Uterus (tissue), 4 donors: ENCODE measurements around the gene BRD9. TPM values are rescaled to one million over a fixed set of nuclear protein-coding genes. Genes with fewer than 3 reads are reported as not detected.

Source experiments
- DNase-seq, 2 donors: peaks; one replicate each; pipeline ENCODE4 v3.0.0-alpha.2; 2019 to 2020
- H3K27ac ChIP-seq, 2 donors: fragments of 200-600 bp; sonication (generic); 1 replicate in 1 of 2; 2 replicates in 1 of 2; pipeline ENCODE4 v1.5.1; 2016 to 2018
- H3K27me3 ChIP-seq, 2 donors: fragments of 200-600 bp; sonication (generic); one replicate each; pipeline ENCODE4 v1.5.1; 2018 to 2019; ENCODE audit warnings: control low read depth in 1 of 2
- H3K36me3 ChIP-seq, 2 donors: fragments of 200-600 bp; sonication (generic); one replicate each; pipeline ENCODE4 v1.5.1; 2019; ENCODE audit warnings: control low read depth in 1 of 2
- H3K4me1 ChIP-seq, 2 donors: fragments of 200-600 bp; sonication (generic); one replicate each; pipeline ENCODE4 v1.5.1; 2018 to 2019; ENCODE audit warnings: control low read depth in 1 of 2
- H3K4me3 ChIP-seq, 2 donors: fragments of 200-600 bp; sonication (generic); 1 replicate in 1 of 2; 2 replicates in 1 of 2; pipeline ENCODE4 v1.5.1; 2018 to 2019; ENCODE audit warnings: mild to moderate bottlenecking in 1 of 2
- H3K9me3 ChIP-seq, 2 donors: fragments of 200-600 bp; sonication (generic); one replicate each; pipeline ENCODE4 v1.5.1; 2019; ENCODE audit warnings: control low read depth in 1 of 2
- CTCF ChIP-seq, 4 experiments: fragments of 200-600 bp in 2 of 4; fragments of 450-650 bp in 2 of 4; sonication (generic) in 2 of 4; IDR thresholded peaks; one replicate each; pipeline ENCODE4 v1.5.1; 2016 to 2019; ENCODE audit warnings: antibody characterized with exemption in 4 of 4, mild to moderate bottlenecking in 2 of 4, moderate library complexity in 1 of 4
- POLR2A ChIP-seq, 2 donors: fragments of 450-650 bp; IDR thresholded peaks; one replicate each; pipeline ENCODE4 v1.6.1; 2016; ENCODE audit warnings: antibody characterized with exemption in 2 of 2, mild to moderate bottlenecking in 1 of 2, moderate library complexity in 1 of 2
- intact Hi-C: fragments of 100-400 bp; cut with DNase I; formaldehyde crosslinking; loops from one replicate; pipeline ENCODE4 v1.15.1; 2023; ENCODE audit warnings: low total_unique reads
- total RNA-seq, 4 donors: library from RNA; depleted of rRNA in 3 of 4; stranded (reverse); fragments of >200 nt in 3 of 4; gene quantifications; one replicate each; pipeline versions ENCODE4 v1.1.0 to v1.2.4, GENCODE V29; 2014 to 2023
- donor health status: DM: yes; HTN: yes; CAD: no.

The BRD9 gene
- total RNA-seq, 4 donors from 2014 or later: 31.0 to 53.9 (median 44.2) TPM

DNA sequence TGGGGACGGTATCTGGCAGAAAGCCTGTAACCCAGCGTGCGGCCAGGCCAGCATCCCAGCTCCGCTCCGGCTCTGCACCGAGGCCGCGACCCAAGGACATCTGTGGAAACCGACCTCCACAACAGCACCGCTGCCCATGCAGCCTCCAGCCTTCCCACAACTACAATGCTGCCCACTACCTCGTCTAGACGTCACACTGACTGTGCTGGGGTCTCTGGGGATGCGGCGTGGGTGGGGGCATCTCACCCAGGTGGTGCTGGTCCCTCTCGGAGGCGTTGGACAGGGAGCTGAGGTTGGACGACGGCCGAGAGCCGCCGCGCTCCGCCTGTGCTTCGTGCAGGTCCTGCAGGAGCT lies 27.5 kb downstream of the BRD9 start:
- Histone ChIP-seq H3K9me3 (no peaks in the 10 kb centered on the region), H3K4me3 (no peak overlapping the region), H3K36me3 (no peaks in the 10 kb centered on the region), H3K4me1 (no peaks in the 10 kb centered on the region), H3K27me3 (no peaks in the 10 kb centered on the region), H3K27ac (peak overlapping the region in 1 of 2 donors; percentile 19)
- DNase-seq: no peak
- intact Hi-C loops: no loop called here
- TF ChIP-seq CTCF (IDR thresholded peaks at IDR 0.05) (no peak), POLR2A (IDR thresholded peaks at IDR 0.05) (no peak)

DNA sequence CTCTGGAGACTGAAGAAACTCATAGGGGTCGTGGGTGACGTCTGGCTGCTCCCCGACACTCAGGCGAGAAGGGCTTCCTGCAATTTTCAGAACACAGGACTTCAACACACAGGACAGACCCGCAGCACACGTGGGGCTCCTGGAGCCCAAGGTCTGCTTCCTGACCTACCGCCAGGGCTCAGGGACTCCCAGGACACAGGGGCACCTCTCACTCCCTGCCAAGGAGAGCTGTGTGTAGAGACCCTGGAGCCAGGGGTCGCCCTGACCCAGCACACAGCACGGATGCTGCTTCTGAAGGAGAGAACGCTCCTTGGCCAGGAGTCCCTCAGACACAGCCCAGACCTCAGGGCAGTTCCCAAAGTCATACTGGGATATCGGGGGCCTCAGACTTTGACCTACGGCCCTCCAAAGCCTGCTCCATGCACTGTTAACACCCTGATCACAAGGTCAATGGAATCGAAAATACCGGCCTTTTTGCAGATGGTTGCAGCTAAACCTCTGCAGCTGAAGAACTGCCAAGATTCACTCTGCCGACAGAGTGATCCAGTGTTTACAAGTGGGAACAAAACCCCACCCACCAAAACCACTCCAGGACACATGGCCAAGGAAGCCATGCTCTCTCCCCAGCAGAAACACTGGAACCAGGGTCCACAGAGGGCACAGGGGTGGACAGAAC lies 28.0 kb downstream of the BRD9 start:
- Histone ChIP-seq H3K36me3 (no peaks in the 10 kb centered on the region), H3K4me1 (no peaks in the 10 kb centered on the region), H3K4me3 (no peak overlapping the region), H3K9me3 (no peaks in the 10 kb centered on the region), H3K27ac (peak overlapping the region in 1 of 2 donors; percentile 19), H3K27me3 (no peaks in the 10 kb centered on the region)
- TF ChIP-seq POLR2A (IDR thresholded peaks at IDR 0.05): no peak
- no peak for TF ChIP-seq CTCF (IDR thresholded peaks at IDR 0.05)
- no peak for DNase-seq
- intact Hi-C loops: no loop called here

DNA sequence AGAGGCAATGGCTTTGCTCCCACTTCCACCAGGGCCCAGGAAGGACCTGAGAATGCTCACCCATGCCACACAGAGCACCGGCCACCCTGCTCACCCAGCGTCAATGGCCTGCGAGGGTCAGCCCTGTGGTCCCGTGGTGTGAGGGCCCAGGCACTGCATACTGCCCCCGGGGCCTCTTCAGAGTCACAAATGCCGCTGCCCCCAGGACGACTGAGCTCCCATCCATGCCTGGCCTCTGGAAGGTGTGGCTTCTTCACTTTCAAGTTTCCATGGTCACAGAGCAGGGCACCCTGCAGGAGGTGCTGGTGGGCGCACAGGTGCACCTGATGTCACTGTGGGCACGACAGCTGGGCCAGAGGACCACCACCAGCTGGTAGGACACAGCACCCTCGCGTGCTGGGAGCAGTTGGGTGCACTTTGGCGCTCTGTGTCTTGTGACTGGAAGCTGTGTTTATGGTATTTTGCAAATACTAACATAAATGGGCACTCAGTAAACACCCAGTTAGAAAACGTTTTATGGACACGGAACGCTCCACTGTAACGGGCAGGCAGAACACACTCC lies 29.3 kb downstream of the BRD9 start:
- Histone ChIP-seq H3K27me3 (no peaks in the 10 kb centered on the region), H3K4me1 (no peaks in the 10 kb centered on the region), H3K27ac (no peak overlapping the region), H3K4me3 (no peak overlapping the region), H3K36me3 (no peaks in the 10 kb centered on the region), H3K9me3 (no peaks in the 10 kb centered on the region)
- no peak for TF ChIP-seq CTCF (IDR thresholded peaks at IDR 0.05)
- no peak for TF ChIP-seq POLR2A (IDR thresholded peaks at IDR 0.05)
- DNase-seq: no peak
- intact Hi-C loops: no loop called here

- Histone ChIP-seq H3K27me3 (no peaks in the 10 kb centered on the region), H3K27ac (no peak overlapping the region), H3K4me1 (no peaks in the 10 kb centered on the region), H3K9me3 (no peaks in the 10 kb centered on the region), H3K4me3 (no peak overlapping the region), H3K36me3 (no peaks in the 10 kb centered on the region)
- intact Hi-C loops: no loop called here
- no peak for DNase-seq
- TF ChIP-seq CTCF (IDR thresholded peaks at IDR 0.05) (no peak), POLR2A (IDR thresholded peaks at IDR 0.05) (no peak)
These were observed 30.0 kb downstream of the BRD9 start for GRCh38 chr5:862367-863243.
